Lower leg skin (tissue), 3 donors: ENCODE measurements around the gene DYNLL2.

Experiments used
- CTCF ChIP-seq, 3 donors: fragments of 450-650 bp; IDR thresholded peaks; one replicate each; pipeline ENCODE4 v1.5.1; 2016; ENCODE audit warnings: antibody characterized with exemption in 3 of 3, mild to moderate bottlenecking in 3 of 3, moderate library complexity in 2 of 3
- POLR2A ChIP-seq, 2 donors: fragments of 450-650 bp; IDR thresholded peaks; one replicate each; pipeline ENCODE4 v1.6.1; 2016 to 2017; ENCODE audit warnings: antibody characterized with exemption in 2 of 2, mild to moderate bottlenecking in 1 of 2, moderate library complexity in 1 of 2

- TF ChIP-seq CTCF (IDR thresholded peaks at IDR 0.05), result no peak
- TF ChIP-seq POLR2A (IDR thresholded peaks at IDR 0.05), result no peak
Measured at GRCh38 chr17:58113947-58114346, 30.7 kb downstream of the DYNLL2 start.
